Upper lobe of right lung (tissue), 1 donor: ENCODE measurements around the gene ADRB2. TPM values are rescaled to one million over a fixed set of nuclear protein-coding genes. Genes with fewer than 3 reads are reported as not detected.

Experiments used
- ATAC-seq: fragments of 200-7000 bp; cut with Tn5 transposase; one replicate; pipeline ENCODE4 v1.9.1; 2020; ENCODE audit warnings: mild to moderate bottlenecking, moderate library complexity
- DNase-seq: peaks from one replicate; pipeline ENCODE4 v3.0.0-alpha.2; 2020
- H3K27ac ChIP-seq: fragments of 200-600 bp; one replicate; pipeline ENCODE4 v1.8.0; 2022
- H3K27me3 ChIP-seq: fragments of 200-600 bp; one replicate; pipeline ENCODE4 v1.8.0; 2022; ENCODE audit warnings: mild to moderate bottlenecking
- H3K36me3 ChIP-seq: fragments of 200-600 bp; one replicate; pipeline ENCODE4 v1.8.0; 2022
- H3K4me1 ChIP-seq: fragments of 200-600 bp; one replicate; pipeline ENCODE4 v1.8.0; 2022
- H3K4me3 ChIP-seq: fragments of 200-600 bp; one replicate; pipeline ENCODE4 v1.8.0; 2022; ENCODE audit warnings: mild to moderate bottlenecking
- H3K9me3 ChIP-seq: fragments of 200-600 bp; one replicate; pipeline ENCODE4 v1.8.0; 2022
- intact Hi-C: fragments of 100-400 bp; cut with DNase I; formaldehyde crosslinking; loops from one replicate; pipeline ENCODE4 v1.11.0; 2022
- total RNA-seq: library from RNA; stranded (reverse); fragmentation: NEBNext Ultra II Directional; extraction: Animal tissue kit (Norgen Biotek cat#: 25700); gene quantifications from one replicate; pipeline ENCODE4 v1.2.1, GENCODE V29; 2021
- TF ChIP-seq, protein P1 (sequence below): fragments of 200-600 bp; IDR thresholded peaks from one replicate; pipeline ENCODE4 v1.8.0; 2022; ENCODE audit warnings: antibody characterized with exemption
- donor health status: DM: no; HTN: yes; CAD: no; lungs with severe emphysema.

The ADRB2 gene
- total RNA-seq, 1 donor from 2014 or later, result 28.0 TPM

DNA sequence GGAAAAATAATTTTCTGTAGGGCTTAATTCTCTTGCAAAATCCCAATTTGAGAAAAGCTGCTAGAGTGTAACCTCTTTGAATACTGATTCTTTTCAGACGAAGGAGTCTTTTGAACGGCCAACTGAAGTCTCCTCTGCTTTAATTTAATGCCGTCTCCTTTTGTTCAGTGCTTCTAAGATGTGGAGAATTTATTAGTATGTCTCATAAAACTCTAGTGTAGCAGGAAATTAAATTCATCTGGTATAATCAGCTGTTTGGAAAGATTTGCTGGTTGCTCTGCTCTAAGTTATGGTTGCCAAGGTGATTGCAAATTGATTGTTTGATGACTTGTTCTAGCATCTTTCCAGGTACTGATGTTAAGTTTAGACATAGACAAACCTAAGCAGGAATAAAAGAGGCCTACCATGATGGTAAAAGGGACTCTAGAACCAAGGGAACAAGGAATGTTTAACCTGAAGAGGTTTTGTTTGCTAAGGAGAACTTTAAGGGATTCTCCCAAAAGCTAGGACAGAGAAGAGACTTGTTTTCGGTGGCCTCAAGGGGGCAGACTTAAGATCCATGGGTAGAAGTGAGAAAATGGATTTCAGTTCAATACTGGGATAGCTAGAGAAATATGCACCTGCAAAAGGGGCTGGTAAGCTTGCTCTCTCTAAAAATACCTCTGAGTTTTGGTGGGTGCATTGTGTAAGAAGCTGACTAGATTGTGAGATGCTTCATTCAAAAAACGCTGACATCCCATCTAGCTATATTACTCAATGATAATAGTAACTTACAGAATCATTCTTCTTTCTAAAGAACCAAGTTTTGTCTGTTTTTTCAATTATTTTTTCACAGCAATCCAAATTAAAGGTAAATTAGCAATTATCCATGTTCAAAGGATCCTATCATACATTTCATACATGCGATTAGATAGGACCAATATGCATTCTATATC, 5.7 kb upstream of the ADRB2 start:
- H3K4me3 ChIP-seq, result no peak overlapping the region
- no peaks in the 10 kb centered on the region for H3K9me3 ChIP-seq
- ATAC-seq (peak; percentile 68), DNase-seq (no peak)
- intact Hi-C loops, result no loop called here
- no peaks in the 10 kb centered on the region for H3K36me3 ChIP-seq
- no peak overlapping the region for H3K27ac ChIP-seq
- peaks cover 6% of the 10 kb centered on the region for H3K4me1 ChIP-seq
- H3K27me3 ChIP-seq, result no peaks in the 10 kb centered on the region
- TF ChIP-seq, protein P1, sequence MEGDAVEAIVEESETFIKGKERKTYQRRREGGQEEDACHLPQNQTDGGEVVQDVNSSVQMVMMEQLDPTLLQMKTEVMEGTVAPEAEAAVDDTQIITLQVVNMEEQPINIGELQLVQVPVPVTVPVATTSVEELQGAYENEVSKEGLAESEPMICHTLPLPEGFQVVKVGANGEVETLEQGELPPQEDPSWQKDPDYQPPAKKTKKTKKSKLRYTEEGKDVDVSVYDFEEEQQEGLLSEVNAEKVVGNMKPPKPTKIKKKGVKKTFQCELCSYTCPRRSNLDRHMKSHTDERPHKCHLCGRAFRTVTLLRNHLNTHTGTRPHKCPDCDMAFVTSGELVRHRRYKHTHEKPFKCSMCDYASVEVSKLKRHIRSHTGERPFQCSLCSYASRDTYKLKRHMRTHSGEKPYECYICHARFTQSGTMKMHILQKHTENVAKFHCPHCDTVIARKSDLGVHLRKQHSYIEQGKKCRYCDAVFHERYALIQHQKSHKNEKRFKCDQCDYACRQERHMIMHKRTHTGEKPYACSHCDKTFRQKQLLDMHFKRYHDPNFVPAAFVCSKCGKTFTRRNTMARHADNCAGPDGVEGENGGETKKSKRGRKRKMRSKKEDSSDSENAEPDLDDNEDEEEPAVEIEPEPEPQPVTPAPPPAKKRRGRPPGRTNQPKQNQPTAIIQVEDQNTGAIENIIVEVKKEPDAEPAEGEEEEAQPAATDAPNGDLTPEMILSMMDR, result peak; percentile 61

- intact Hi-C loops, result no loop called here
- no peaks in the 10 kb centered on the region for H3K9me3 ChIP-seq
- TF ChIP-seq, protein P1, result no peak
- H3K27ac ChIP-seq, result no peak overlapping the region
- no peaks in the 10 kb centered on the region for H3K27me3 ChIP-seq
- no peaks in the 10 kb centered on the region for H3K36me3 ChIP-seq
- peaks cover 11% of the 10 kb centered on the region for H3K4me1 ChIP-seq
- DNase-seq (no peak), ATAC-seq (no peak)
- no peak overlapping the region for H3K4me3 ChIP-seq
These were observed 2.5 kb upstream of the ADRB2 start for GRCh38 chr5:148823871-148824270.

GRCh38 chr5:148825716-148826052, 727 bp upstream of the ADRB2 start:
- peak overlapping the region; percentile 93 for H3K27ac ChIP-seq
- H3K4me3 ChIP-seq, result peak overlapping the region; percentile 60
- peaks cover 23% of the 10 kb centered on the region for H3K4me1 ChIP-seq
- H3K9me3 ChIP-seq, result no peaks in the 10 kb centered on the region
- TF ChIP-seq, protein P1, result no peak
- DNase-seq (no peak), ATAC-seq (peak; percentile 37)
- H3K27me3 ChIP-seq, result no peaks in the 10 kb centered on the region
- no peaks in the 10 kb centered on the region for H3K36me3 ChIP-seq
- intact Hi-C loops, result no loop called here

GRCh38 chr5:148826739-148827070, 294 bp downstream of the ADRB2 start:
- ATAC-seq (no peak), DNase-seq (no peak)
- intact Hi-C loops, result no loop called here
- Histone ChIP-seq H3K4me1 (peaks cover 32% of the 10 kb centered on the region), H3K9me3 (no peaks in the 10 kb centered on the region), H3K4me3 (peak overlapping the region; percentile 60), H3K27me3 (no peaks in the 10 kb centered on the region), H3K36me3 (no peaks in the 10 kb centered on the region), H3K27ac (peak overlapping the region; percentile 93)
- TF ChIP-seq, protein P1, result no peak

DNA sequence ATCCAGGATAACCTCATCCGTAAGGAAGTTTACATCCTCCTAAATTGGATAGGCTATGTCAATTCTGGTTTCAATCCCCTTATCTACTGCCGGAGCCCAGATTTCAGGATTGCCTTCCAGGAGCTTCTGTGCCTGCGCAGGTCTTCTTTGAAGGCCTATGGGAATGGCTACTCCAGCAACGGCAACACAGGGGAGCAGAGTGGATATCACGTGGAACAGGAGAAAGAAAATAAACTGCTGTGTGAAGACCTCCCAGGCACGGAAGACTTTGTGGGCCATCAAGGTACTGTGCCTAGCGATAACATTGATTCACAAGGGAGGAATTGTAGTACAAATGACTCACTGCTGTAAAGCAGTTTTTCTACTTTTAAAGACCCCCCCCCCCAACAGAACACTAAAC, 1.3 kb downstream of the ADRB2 start:
- no peaks in the 10 kb centered on the region for H3K27me3 ChIP-seq
- H3K9me3 ChIP-seq, result no peaks in the 10 kb centered on the region
- intact Hi-C loops, result no loop called here
- no peaks in the 10 kb centered on the region for H3K36me3 ChIP-seq
- no peak for ATAC-seq
- H3K27ac ChIP-seq, result peak overlapping the region; percentile 93
- H3K4me1 ChIP-seq, result peaks cover 42% of the 10 kb centered on the region
- TF ChIP-seq, protein P1, result no peak
- H3K4me3 ChIP-seq, result peak overlapping the region; percentile 60
- DNase-seq, result no peak
